Hair follicular keratinocyte (primary cell): ENCODE results near the gene IFI35. TPM values are rescaled to one million over a fixed set of nuclear protein-coding genes. Genes with fewer than 3 reads are reported as not detected.

ENCODE experiments used
- total RNA-seq: library from RNA; depleted of rRNA; stranded (reverse); fragments of >200 nt; gene quantifications from 2 replicates; pipeline ENCODE4 v1.2.3, GENCODE V29; 2015

IFI35 gene
- 9.9 and 16.0 TPM in 2 replicates for total RNA-seq

GRCh38 chr17:43006639-43007551 lies at the start of gene IFI35:
TSS of gene IFI35 (plus strand) at chr17:43006784. CDS start at chr17:43006948, 164 bp downstream.

GRCh38 chr17:42964161-42964932 lies 42.2 kb upstream of the IFI35 start, which contains the start of gene AARSD1:
TSS of gene AARSD1 (minus strand) at chr17:42964454. CDS start at chr17:42964440, 14 bp downstream.

GRCh38 chr17:42979511-42980273 lies 26.9 kb upstream of the IFI35 start, which contains the start of gene PTGES3L:
TSS of gene PTGES3L (minus strand) at chr17:42980080. CDS start at chr17:42980053, 27 bp downstream.

DNA sequence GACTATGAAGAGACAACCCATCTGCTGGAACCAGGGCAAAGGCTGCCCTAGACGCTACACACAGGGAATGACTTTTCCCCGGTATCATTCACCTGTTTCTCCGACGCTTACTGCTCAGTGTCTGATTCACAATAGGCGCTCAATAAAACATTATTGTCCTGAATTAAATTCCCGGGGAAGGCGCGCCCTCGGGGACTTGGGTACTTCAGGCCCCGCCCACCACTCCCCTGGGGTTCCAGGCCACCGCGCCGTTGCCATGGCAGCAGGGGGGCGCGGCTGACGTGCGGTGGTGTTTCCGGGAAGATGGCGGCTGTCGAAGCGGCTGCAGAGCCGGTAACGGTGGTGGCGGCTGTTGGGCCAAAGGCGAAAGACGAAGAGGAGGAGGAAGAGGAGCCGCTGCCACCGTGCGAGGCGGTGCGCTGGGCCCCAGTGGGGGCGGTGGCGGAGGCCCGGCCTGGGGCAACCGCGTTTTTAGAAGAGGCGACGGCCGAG lies 26.3 kb upstream of the IFI35 start, which contains the start of gene RUNDC1:
RUNDC1 (plus strand) TSS at position 292 of the 492 bp plus-strand sequence; CDS start at position 304, 12 bp downstream.

DNA sequence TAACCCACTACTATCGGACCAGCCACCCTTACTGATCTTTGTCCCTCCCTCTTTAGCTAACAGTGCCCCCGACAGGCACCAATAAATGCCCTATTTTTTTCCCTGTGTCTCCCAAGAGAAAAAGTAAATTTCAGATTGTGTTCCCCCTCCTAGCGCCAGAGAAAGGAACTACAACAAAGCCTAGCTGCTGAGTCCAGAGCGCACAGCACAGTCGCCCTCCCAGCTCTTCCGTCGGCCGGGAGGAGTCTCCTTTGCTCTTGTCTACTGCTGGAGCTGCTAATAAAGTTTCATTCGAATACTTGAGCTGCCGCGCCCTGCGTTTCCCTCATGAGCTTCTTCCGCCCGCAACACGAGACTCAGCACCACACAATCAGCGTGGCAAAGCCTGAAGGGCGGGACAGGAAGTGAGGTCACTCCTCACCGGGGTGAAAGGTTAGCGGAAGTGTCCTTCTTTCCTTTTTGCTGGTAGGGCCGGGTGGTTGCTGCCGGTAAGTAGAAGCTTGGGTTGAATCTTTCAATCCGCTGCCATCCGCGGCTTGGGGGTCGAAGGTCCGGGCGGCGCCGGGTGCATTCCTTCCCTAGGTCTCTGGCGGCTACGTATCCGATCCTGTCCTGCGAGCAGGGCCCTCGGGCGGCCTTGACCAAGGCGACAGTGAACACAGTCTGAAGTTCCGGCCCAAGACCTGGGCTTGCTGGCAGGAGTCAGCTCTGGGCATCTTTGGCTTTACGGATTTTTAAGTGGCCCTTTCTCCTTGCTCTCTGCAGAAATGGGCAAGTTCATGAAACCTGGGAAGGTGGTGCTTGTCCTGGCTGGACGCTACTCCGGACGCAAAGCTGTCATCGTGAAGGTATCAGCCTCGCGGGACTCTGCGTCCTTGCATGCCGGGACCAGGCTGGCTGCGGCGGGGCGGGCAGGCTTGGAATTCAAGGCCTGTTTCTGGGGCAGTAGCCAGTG lies 8.3 kb upstream of the IFI35 start, which contains the start of gene RPL27:
RPL27 (plus strand) TSS at position 436 of the 955 bp plus-strand sequence; CDS start at position 768, 332 bp downstream.

DNA sequence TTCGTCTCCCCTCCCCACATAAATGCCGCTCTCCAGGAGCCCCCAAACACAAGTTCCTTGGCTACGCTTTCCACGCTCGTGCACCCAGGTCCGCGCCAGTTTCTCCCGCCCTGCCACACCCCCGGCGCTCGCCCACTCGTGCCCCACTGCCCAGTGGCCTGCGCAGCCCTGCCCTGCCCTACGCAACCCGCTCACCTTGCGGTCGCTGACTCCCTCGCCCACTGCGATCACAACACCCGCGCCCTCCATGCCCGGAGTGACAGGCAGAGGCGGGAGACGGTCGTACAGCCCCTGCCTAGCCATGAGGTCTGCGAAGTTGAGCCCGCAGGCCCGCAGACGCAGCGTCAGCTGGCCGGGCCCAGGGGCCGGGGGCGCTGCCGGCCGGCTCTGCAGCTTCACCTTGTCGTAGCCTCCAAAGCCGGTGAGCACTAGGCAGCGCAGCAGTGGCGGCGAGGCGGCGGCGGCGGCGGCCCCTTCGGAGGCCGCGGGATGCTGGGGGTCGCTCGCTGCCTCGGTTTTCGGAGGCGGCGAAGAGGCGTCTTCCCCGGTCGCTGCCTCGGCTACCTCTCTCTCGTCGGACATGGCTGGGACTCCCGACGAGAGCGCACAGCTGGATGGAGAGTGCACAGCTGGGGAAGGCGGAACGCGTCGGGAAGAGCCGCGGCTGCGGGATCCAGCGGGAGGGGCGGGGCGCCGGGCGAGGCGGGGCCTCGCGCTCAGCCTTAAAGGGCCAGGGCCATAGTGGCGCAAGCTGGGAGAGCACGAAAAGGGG lies 15.3 kb downstream of the IFI35 start, which contains the start of gene VAT1:
VAT1 (minus strand) TSS at position 645 of the 772 bp plus-strand sequence; CDS start at position 582, 63 bp downstream.

GRCh38 chr17:43024407-43025289 lies 18.1 kb downstream of the IFI35 start, which contains the start of gene RND2:
TSS of gene RND2 (plus strand) at chr17:43025231. CDS start at chr17:43025348, 117 bp downstream.

Other genes with a start within 250 kb of the IFI35 start
- 2.3 TPM in 1 of 2 replicates, not detected in the other for gene RAMP2, start 245.6 kb upstream of the IFI35 start, total RNA-seq
- 111 and 147 TPM in 2 replicates for gene VPS25, start 233.3 kb upstream of the IFI35 start, total RNA-seq
- gene WNK4, start 226.2 kb upstream of the IFI35 start, total RNA-seq, result 2.1 and 6.2 TPM in 2 replicates
- 57.3 and 83.3 TPM in 2 replicates for gene COA3, start 208.1 kb upstream of the IFI35 start, total RNA-seq
- not detected in 2 replicates for gene CNTD1, start 207.9 kb upstream of the IFI35 start, total RNA-seq
- gene BECN1, start 182.5 kb upstream of the IFI35 start, total RNA-seq, result 77.5 and 93.3 TPM in 2 replicates
- gene PSME3, start 173.4 kb upstream of the IFI35 start, total RNA-seq, result 80.7 and 143 TPM in 2 replicates
- gene AOC2, start 162.2 kb upstream of the IFI35 start, total RNA-seq, result 0.55 and 0.84 TPM in 2 replicates
- gene AOC3, start 155.6 kb upstream of the IFI35 start, total RNA-seq, result 0.08 and 0.31 TPM in 2 replicates
- not detected in 2 replicates for gene G6PC1, start 106.0 kb upstream of the IFI35 start, total RNA-seq
- gene AARSD1, start 42.3 kb upstream of the IFI35 start, total RNA-seq, result 25.8 and 40.6 TPM in 2 replicates
- gene PTGES3L, start 26.7 kb upstream of the IFI35 start, total RNA-seq, result 0.19 TPM in 1 of 2 replicates, not detected in the other
- 8.2 and 9.3 TPM in 2 replicates for gene RUNDC1, start 26.2 kb upstream of the IFI35 start, total RNA-seq
- 2,008 and 2,439 TPM in 2 replicates for gene RPL27, start 8.4 kb upstream of the IFI35 start, total RNA-seq
- gene VAT1, start 15.6 kb downstream of the IFI35 start, total RNA-seq, result 116 and 173 TPM in 2 replicates
- 0.08 and 0.23 TPM in 2 replicates for gene RND2, start 18.4 kb downstream of the IFI35 start, total RNA-seq
- gene BRCA1, start 118.6 kb downstream of the IFI35 start, total RNA-seq, result 11.2 and 33.5 TPM in 2 replicates
- 52.2 and 64.7 TPM in 2 replicates for gene NBR1, start 164.4 kb downstream of the IFI35 start, total RNA-seq
- 1.5 and 1.6 TPM in 2 replicates for gene TMEM106A, start 205.1 kb downstream of the IFI35 start, total RNA-seq
- not detected in 2 replicates for gene CCDC200, start 221.8 kb downstream of the IFI35 start, total RNA-seq
- gene RNU2-1, start 227.2 kb downstream of the IFI35 start, total RNA-seq, result not detected in 2 replicates